ENCODE results near the gene ITPR1. TPM values are rescaled to one million over a fixed set of nuclear protein-coding genes. Genes with fewer than 3 reads are reported as not detected.
A peak's percentile ranks its signal among the peaks of the same experiment; 100 is the strongest.

ITPR1 gene
- total RNA-seq, 4 donors from 2014 or later = 210 to 261 (median 232) TPM

GRCh38 chr3:4755566-4755965 is 262.4 kb downstream of the ITPR1 start:
- DNase-seq = no peak
- Histone ChIP-seq H3K9me3 (no peaks in the 10 kb centered on the region), H3K36me3 (no peaks in the 10 kb centered on the region), H3K27me3 (no peaks in the 10 kb centered on the region), H3K27ac (peak overlapping the region in 1 of 3 donors; percentile 90), H3K4me1 (peaks cover 33 to 70% of the 10 kb centered on the region in 2 donors), H3K4me3 (replicated peaks in 1 of 3) (no peak overlapping the region)
- TF ChIP-seq CTCF (IDR thresholded peaks at IDR 0.05) (no peak), POLR2A (IDR thresholded peaks at IDR 0.05) (no peak)
- WGBS, 2 donors = 91 to 95% methylated on average over 4 of the region's 4 CpGs
- intact Hi-C loops (cut with DNase I) = no loop called here

- intact Hi-C loops (cut with DNase I) = no loop called here
- Histone ChIP-seq H3K36me3 (no peaks in the 10 kb centered on the region), H3K27ac (peak overlapping the region in 1 of 3 donors; percentile 62), H3K4me3 (replicated peaks in 1 of 3) (no peak overlapping the region), H3K9me3 (no peaks in the 10 kb centered on the region), H3K27me3 (no peaks in the 10 kb centered on the region), H3K4me1 (peaks cover 27 to 63% of the 10 kb centered on the region in 2 donors)
- TF ChIP-seq POLR2A (IDR thresholded peaks at IDR 0.05) (no peak), CTCF (IDR thresholded peaks at IDR 0.05) (no peak)
- DNase-seq = no peak
- WGBS, 2 donors = 90 to 93% methylated on average over 10 of the region's 10 CpGs
Observed at GRCh38 chr3:4756057-4756775, 263.1 kb downstream of the ITPR1 start.

GRCh38 chr3:4756855-4757574 is 263.9 kb downstream of the ITPR1 start:
- 68 to 79% methylated on average over 3 of the region's 3 CpGs for WGBS, 2 donors
- H3K36me3 ChIP-seq = no peaks in the 10 kb centered on the region
- no peak overlapping the region for H3K4me3 ChIP-seq (replicated peaks in 1 of 3)
- H3K4me1 ChIP-seq = peaks cover 21 to 64% of the 10 kb centered on the region in 2 donors
- no peaks in the 10 kb centered on the region for H3K9me3 ChIP-seq
- TF ChIP-seq POLR2A (IDR thresholded peaks at IDR 0.05) (no peak), CTCF (IDR thresholded peaks at IDR 0.05) (no peak)
- no peak for DNase-seq
- H3K27ac ChIP-seq = peak overlapping the region in 2 of 3 donors; percentile 38 to 62
- H3K27me3 ChIP-seq = no peaks in the 10 kb centered on the region
- intact Hi-C loops (cut with DNase I) = no loop called here

DNA sequence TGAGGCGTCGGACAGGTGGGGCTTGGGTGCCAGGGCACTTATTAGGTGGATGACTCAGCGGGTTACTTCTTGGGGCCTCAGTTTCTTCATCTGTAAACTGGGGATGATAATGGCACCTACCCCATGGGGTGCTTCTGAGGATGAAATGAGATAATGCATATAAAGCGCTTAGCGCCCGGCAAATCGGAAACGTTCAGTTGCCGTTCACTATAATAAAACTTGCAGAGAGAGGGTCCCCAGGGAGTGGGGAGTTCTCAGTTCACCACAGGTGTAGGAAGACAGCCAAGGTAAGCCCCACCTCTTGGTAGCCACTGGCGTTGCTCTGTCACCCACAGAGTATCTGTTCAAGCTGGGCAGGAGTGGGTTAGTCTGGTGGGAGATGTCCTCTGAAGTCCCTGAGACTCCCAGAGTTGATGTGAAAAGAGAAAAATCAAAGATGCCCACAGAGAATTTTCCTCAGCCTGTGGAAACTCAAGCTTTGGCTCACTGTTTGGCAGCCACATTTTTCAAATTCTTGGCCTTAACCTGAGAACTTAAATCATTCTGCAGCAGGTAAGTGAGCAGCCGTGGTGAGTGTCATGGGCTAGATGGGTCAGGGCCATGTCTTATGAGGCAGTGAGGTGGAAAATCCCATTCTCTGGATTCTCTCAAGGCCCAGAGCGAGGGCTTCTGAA is 264.6 kb downstream of the ITPR1 start:
- peaks cover 21 to 71% of the 10 kb centered on the region in 2 donors for H3K4me1 ChIP-seq
- no peak for TF ChIP-seq CTCF (IDR thresholded peaks at IDR 0.05)
- no peak for TF ChIP-seq POLR2A (IDR thresholded peaks at IDR 0.05)
- 83 to 86% methylated on average over 12 of the region's 12 CpGs for WGBS, 2 donors
- no peaks in the 10 kb centered on the region for H3K9me3 ChIP-seq
- H3K27ac ChIP-seq = peak overlapping the region in 2 of 3 donors; percentile 27 to 62
- DNase-seq = peak in 1 of 2 donors; percentile 55
- intact Hi-C loops (cut with DNase I) = no loop called here
- no peaks in the 10 kb centered on the region for H3K36me3 ChIP-seq
- H3K27me3 ChIP-seq = no peaks in the 10 kb centered on the region
- H3K4me3 ChIP-seq (replicated peaks in 1 of 3) = no peak overlapping the region

Measured in thyroid gland (tissue), 4 donors.